K562 (cell line): Measurements from ENCODE around the gene PKLR. TPM values are rescaled to one million over a fixed set of nuclear protein-coding genes. Genes with fewer than 3 reads are reported as not detected.

Source experiments
- ATAC-seq: fragments of 200-7000 bp; cut with Tn5 transposase; 3 replicates; pipeline ENCODE4 v1.9.1; 2020; ENCODE audit warnings: moderate library complexity
- BruUV-seq: library from RNA; stranded (reverse); fragments of 400-500 nt; replicated peaks from 2 replicates; lab custom pipeline; 2021; lab: Mats Ljungman, UMichigan
- CTCF ChIA-PET: fragments of 300-600 bp; formaldehyde crosslinking; extraction: SDS; loops from one replicate; lab custom pipeline; 2021; ENCODE audit warnings: low intra/inter-chr PET ratio; lab: Yijun Ruan, JAX
- POLR2A ChIA-PET: fragments of 300-600, 350-650 bp; sonication (Branson Sonifier 250); formaldehyde crosslinking; extraction: SDS; loops from one replicate; lab custom pipeline; 2021; ENCODE audit warnings: antibody characterized with exemption, inconsistent platforms; lab: Yijun Ruan, JAX
- DNase-seq, 4 experiments: peaks; one replicate each; pipeline versions ENCODE4 v3.0.0 to v3.0.0-alpha.2; 2011 to 2018; ENCODE audit warnings: low spot score in 3 of 4, mixed read lengths in 3 of 4; ENCODE audit errors: extremely low read depth in 1 of 4
- FAIRE-seq: peaks from 2 replicates; lab custom pipeline; 2011; peaks lifted over from hg19 to GRCh38; lab: Jason Lieb, UNC
- H2AFZ ChIP-seq: 2 replicates; pipeline ENCODE4 v1.6.0; 2011; ENCODE audit warnings: low read depth, low read length, control low read depth, inconsistent platforms
- H3K27ac ChIP-seq: fragments of 200-600 bp; 3 replicates; pipeline ENCODE4 v1.8.0; 2011; ENCODE audit warnings: low read depth, mild to moderate bottlenecking, control low read depth, inconsistent platforms, low read length, moderate library complexity, mixed read lengths; ENCODE audit errors: extremely low read depth
- H3K27me3 ChIP-seq, 2 experiments: fragments of 300-600 bp in 1 of 2; 2 replicates in 1 of 2; 3 replicates in 1 of 2; pipeline versions ENCODE4 v1.6.0 to v1.8.0; 2011; ENCODE audit warnings: inconsistent platforms in 2 of 2, low read length in 2 of 2, mild to moderate bottlenecking in 1 of 2, mixed read lengths in 1 of 2, moderate library complexity in 1 of 2; ENCODE audit not compliant: control insufficient read depth in 2 of 2, insufficient read depth in 2 of 2
- H3K36me3 ChIP-seq: fragments of 300-600 bp; 3 replicates; pipeline ENCODE4 v1.8.0; 2011; ENCODE audit warnings: mild to moderate bottlenecking, low read length, inconsistent platforms; ENCODE audit not compliant: control insufficient read depth, insufficient read depth
- H3K4me1 ChIP-seq, 2 experiments: fragments of 200-600 bp in 1 of 2; replicated peaks in 1 of 2; 2 replicates in 1 of 2; 3 replicates in 1 of 2; pipeline versions ENCODE4 v1.5.1 to v1.8.0; 2011; ENCODE audit warnings: inconsistent platforms in 2 of 2, low read length in 2 of 2, mild to moderate bottlenecking in 1 of 2, mixed read lengths in 1 of 2, moderate library complexity in 1 of 2; ENCODE audit not compliant: control insufficient read depth in 2 of 2, insufficient read depth in 2 of 2
- H3K4me2 ChIP-seq: 2 replicates; pipeline ENCODE4 v1.6.1; 2011; ENCODE audit warnings: low read length, control low read depth, inconsistent platforms, mixed read lengths; ENCODE audit not compliant: insufficient read depth
- H3K4me3 ChIP-seq: fragments of 200-600 bp; sonication (generic), shearing (Covaris generic); 2 replicates; pipeline ENCODE4 v1.5.1; 2016; ENCODE audit warnings: control low read depth, inconsistent platforms
- H3K79me2 ChIP-seq: fragments of 200-600 bp; 3 replicates; pipeline ENCODE4 v1.8.0; 2011; ENCODE audit warnings: low read length, inconsistent platforms; ENCODE audit not compliant: control insufficient read depth, insufficient read depth
- H3K9ac ChIP-seq, 2 experiments: 2 replicates each; pipeline versions ENCODE4 v1.6.0 to v1.6.1; 2011; ENCODE audit warnings: low read depth in 2 of 2, low read length in 2 of 2, control low read depth in 1 of 2, inconsistent platforms in 1 of 2, mild to moderate bottlenecking in 1 of 2, mixed read lengths in 1 of 2; ENCODE audit not compliant: insufficient read depth in 1 of 2
- H3K9me1 ChIP-seq: one replicate; pipeline ENCODE4 v1.6.0; 2011; ENCODE audit warnings: inconsistent platforms, mild to moderate bottlenecking, low read length, moderate library complexity; ENCODE audit not compliant: control insufficient read depth, insufficient read depth
- H3K9me3 ChIP-seq: replicated peaks from 2 replicates; pipeline ENCODE4 v1.5.1; 2011; ENCODE audit warnings: low read depth, low read length, inconsistent platforms; ENCODE audit not compliant: control insufficient read depth, insufficient read depth
- H4K20me1 ChIP-seq: replicated peaks from 2 replicates; pipeline ENCODE4 v1.6.1; 2011; ENCODE audit warnings: low read length, inconsistent platforms, mixed read lengths; ENCODE audit not compliant: control insufficient read depth, insufficient read depth
- BCL6 ChIP-seq: fragments of 250-450 bp; sonication (Bioruptor Pico); IDR thresholded peaks from 2 replicates; pipeline ENCODE4 v1.4.0; 2020
- CBFB ChIP-seq: sonication (generic); formaldehyde crosslinking; IDR thresholded peaks from 2 replicates; pipeline ENCODE4 v1.4.0; 2020; ENCODE audit warnings: mild to moderate bottlenecking, missing genetic modification reagents
- HDAC1 ChIP-seq, 2 experiments: fragments of 450-650 bp; IDR thresholded peaks; 2 replicates each; pipeline ENCODE4 v1.6.1; 2016 to 2017; ENCODE audit warnings: inconsistent platforms in 1 of 2, mild to moderate bottlenecking in 1 of 2, moderate library complexity in 1 of 2
- HES1 ChIP-seq: fragments of 450-650 bp; IDR thresholded peaks from 2 replicates; pipeline ENCODE4 v1.6.1; 2016; ENCODE audit warnings: low read depth, mild to moderate bottlenecking, moderate library complexity
- MITF ChIP-seq: IDR thresholded peaks from 2 replicates; pipeline ENCODE4 v1.6.1; 2014; ENCODE audit warnings: antibody characterized with exemption
- NCOA4 ChIP-seq: fragments of 450-650 bp; IDR thresholded peaks from 2 replicates; pipeline ENCODE4 v1.6.1; 2018; ENCODE audit warnings: mild to moderate bottlenecking; ENCODE audit not compliant: partially characterized antibody
- NFYB ChIP-seq: IDR thresholded peaks from 2 replicates; pipeline ENCODE4 v1.6.1; 2011; ENCODE audit warnings: mild to moderate bottlenecking, moderate library complexity; ENCODE audit not compliant: insufficient read length; ENCODE audit errors: extremely low read depth
- RHOXF2B ChIP-seq: fragments of 250-450 bp; sonication (Bioruptor Pico); conservative IDR thresholded peaks from 2 replicates; pipeline ENCODE4 v1.5.1; 2021
- TCF7L2 ChIP-seq: fragments of 150-350 bp; IDR thresholded peaks from 2 replicates; pipeline ENCODE4 v1.6.1; 2016; ENCODE audit warnings: low read depth, mild to moderate bottlenecking, low read length, moderate library complexity
- ZC3H8 ChIP-seq: fragments of 450-650 bp; IDR thresholded peaks from 2 replicates; pipeline ENCODE4 v1.6.1; 2017
- ZFP91 ChIP-seq: sonication (generic); formaldehyde crosslinking; IDR thresholded peaks from 2 replicates; pipeline ENCODE4 v1.8.0; 2022; ENCODE audit warnings: mild to moderate bottlenecking, missing genetic modification reagents
- ZNF12 ChIP-seq: sonication (generic); formaldehyde crosslinking; IDR thresholded peaks from 2 replicates; pipeline ENCODE4 v1.4.0; 2020; ENCODE audit warnings: mild to moderate bottlenecking, missing genetic modification reagents
- ZNF395 ChIP-seq: fragments of 200-800 bp; sonication (Bioruptor generic); IDR thresholded peaks from 2 replicates; pipeline ENCODE4 v1.6.1; 2017; ENCODE audit warnings: missing genetic modification characterization, missing compliant biosample characterization
- ZNF583 ChIP-seq: fragments of 250-450 bp; sonication (Bioruptor Pico); IDR thresholded peaks from 2 replicates; pipeline ENCODE4 v1.4.0; 2020
- ZNF77 ChIP-seq: fragments of 250-450 bp; sonication (Bioruptor Pico); IDR thresholded peaks from 2 replicates; pipeline ENCODE4 v1.5.0; 2020
- WGBS: fragments of 100-300 bp; shearing (Covaris generic); methylation state at CpG from one replicate; pipeline ENCODE4 v1.1.6; 2016; ENCODE audit warnings: low coverage, mixed read lengths; ENCODE audit not compliant: insufficient coverage; ENCODE audit errors: missing lambda C conversion rate; 5-methylcytosine and 5-hydroxymethylcytosine counted together
- in situ Hi-C: fragments of 300-500 bp; cut with MboI; formaldehyde crosslinking; loops from 4 replicates; pipeline ENCODE4 v1.15.0; 2018; ENCODE audit warnings: inconsistent platforms, mixed read lengths
- intact Hi-C: fragments of 100-400 bp; cut with micrococcal nuclease; formaldehyde crosslinking; loops from 2 replicates; pipeline ENCODE4 v1.14.2; 2022
- polyA plus RNA-seq, 8 experiments: library from polyadenylated mRNA; depleted of rRNA in 4 of 8; stranded (reverse) in 5 of 8; unstranded in 3 of 8; fragments of >200 nt; fragmentation: Nextera tagmentation in 2 of 8; fragmentation: Illumina TruSeq in 1 of 8; extraction: Ambion mirVana in 2 of 8; extraction: Trizol in 1 of 8; gene quantifications; 2 replicates each; pipeline versions ENCODE4 v1.2.1 to v1.2.3, GENCODE V29; 2011 to 2014; ENCODE audit warnings: inconsistent platforms in 1 of 8, missing spikeins in 1 of 8
- total RNA-seq, 7 experiments: library from RNA; depleted of rRNA in 6 of 7; stranded (reverse); fragments of >200 nt in 6 of 7; fragmentation: Illumina TruSeq in 2 of 7; extraction: Trizol in 2 of 7; gene quantifications; 2 replicates each; pipeline versions ENCODE4 v1.2.1 to v1.2.3, GENCODE V29; 2011 to 2021; ENCODE audit warnings: low replicate concordance in 1 of 7

The PKLR gene
- total and polyA plus RNA-seq, 9 of the 15 experiments (the other 6 are each of a cell fraction or from before 2014, with no cell fraction given), result 10.7 to 78.4 (median 38.2) TPM

- no peak overlapping the region for H3K27ac ChIP-seq
- no peak overlapping the region for H3K9ac ChIP-seq
- no peak overlapping the region for H2AFZ ChIP-seq
- BruUV-seq, result no TSS peak
- 100% methylated on average over 2 of the region's 2 CpGs for WGBS
- no peaks in the 10 kb centered on the region for H3K9me3 ChIP-seq
- no peak overlapping the region for H3K4me2 ChIP-seq
- in situ Hi-C loops, result no loop called here
- peaks cover 96% of the 10 kb centered on the region for H3K36me3 ChIP-seq
- FAIRE-seq (no peak), ATAC-seq (no peak), DNase-seq (no peak)
- peaks cover 3% of the 10 kb centered on the region for H3K9me1 ChIP-seq
- no peak overlapping the region for H3K4me3 ChIP-seq
- no peaks in the 10 kb centered on the region; the same call in 1 of the 2 replicates for H4K20me1 ChIP-seq
- ChIA-PET CTCF (no interaction called here), POLR2A (interaction anchor here (0.6 to 1.7 kb wide), 2 partner anchors 9 to 273 kb away, joined by 3 to 9 read pairs; partner anchors contain the start of gene HCN3)
- H3K4me1 ChIP-seq, result peaks cover 6 to 7% of the 10 kb centered on the region in 2 experiments; a peak in 4 of 5 replicates
- intact Hi-C loops, result no loop called here
- H3K27me3 ChIP-seq, result no peaks in the 10 kb centered on the region
- H3K79me2 ChIP-seq, result peaks cover 32% of the 10 kb centered on the region
- TF ChIP-seq TCF7L2 (no peak), ZC3H8 (no peak), NFYB (no peak), BCL6 (CRISPR knock-in tag) (no peak), CBFB (CRISPR knock-in tag) (no peak), ZFP91 (no peak), ZNF77 (CRISPR knock-in tag) (no peak), MITF (no peak), HES1 (no peak), NCOA4 (no peak), HDAC1 (IDR thresholded peaks at IDR 0.05) (no peak), ZNF395 (CRISPR knock-in tag) (no peak), ZNF12 (CRISPR knock-in tag) (no peak), ZNF583 (CRISPR knock-in tag) (no peak), RHOXF2B (CRISPR knock-in tag) (no peak)
Observed at GRCh38 chr1:155267373-155267772, 33.9 kb downstream of the PKLR start.
